Retina (tissue), 1 donor: ENCODE measurements around the gene ANO10.
"Not testable (repeated sequence)": the region's sequence is repeated elsewhere in the genome, so short reads cannot be mapped to it uniquely, and the experiment has no call there.

Experiments
- DNase-seq: peaks from one replicate; pipeline ENCODE4 v3.0.0-alpha.2; 2016

Gene ANO10

GRCh38 chr3:43627360-43627759, 5.5 kb upstream of the ANO10 start:
- DNase-seq = no peak

- DNase-seq = no peak
These were observed 3.0 kb upstream of the ANO10 start for GRCh38 chr3:43624619-43625305.

- peak; percentile 70 for DNase-seq
These were observed 768 bp downstream of the ANO10 start for GRCh38 chr3:43620831-43621655.

GRCh38 chr3:43619588-43619987, 2.2 kb downstream of the ANO10 start:
- DNase-seq = no peak

- no peak for DNase-seq
These were observed 3.7 kb downstream of the ANO10 start for GRCh38 chr3:43618142-43618541.

- DNase-seq = no peak
These were observed 5.8 kb downstream of the ANO10 start for GRCh38 chr3:43616034-43616433.

- no peak for DNase-seq
These were observed 6.7 kb downstream of the ANO10 start for GRCh38 chr3:43615133-43615532.

- DNase-seq = no peak
These were observed 7.8 kb downstream of the ANO10 start for GRCh38 chr3:43613976-43614375.

- DNase-seq = no peak
These were observed 9.4 kb downstream of the ANO10 start for GRCh38 chr3:43612419-43612818.

- no peak for DNase-seq
These were observed 12.4 kb downstream of the ANO10 start for GRCh38 chr3:43609406-43609805.

GRCh38 chr3:43608751-43609150, 13.1 kb downstream of the ANO10 start:
- no peak for DNase-seq

- peak; percentile 21 for DNase-seq
These were observed 15.5 kb downstream of the ANO10 start for GRCh38 chr3:43606284-43606683.

- DNase-seq = not testable (repeated sequence)
These were observed 21.9 kb downstream of the ANO10 start for GRCh38 chr3:43599959-43600358.

GRCh38 chr3:43597961-43598360, 23.9 kb downstream of the ANO10 start:
- no peak for DNase-seq

- not testable (repeated sequence) for DNase-seq
These were observed 25.6 kb downstream of the ANO10 start for GRCh38 chr3:43596178-43596577.

GRCh38 chr3:43595280-43595679, 26.5 kb downstream of the ANO10 start:
- not testable (repeated sequence) for DNase-seq

GRCh38 chr3:43593588-43593987, 28.2 kb downstream of the ANO10 start:
- DNase-seq = not testable (repeated sequence)

- not testable (repeated sequence) for DNase-seq
These were observed 29.9 kb downstream of the ANO10 start for GRCh38 chr3:43591866-43592265.

- DNase-seq = no peak
These were observed 34.5 kb downstream of the ANO10 start for GRCh38 chr3:43587303-43587702.

- no peak for DNase-seq
These were observed 37.6 kb downstream of the ANO10 start for GRCh38 chr3:43584043-43584826.

- DNase-seq = no peak
These were observed 38.3 kb downstream of the ANO10 start for GRCh38 chr3:43583481-43583880.

- no peak for DNase-seq
These were observed 38.9 kb downstream of the ANO10 start for GRCh38 chr3:43582866-43583265.

GRCh38 chr3:43581343-43581742, 40.5 kb downstream of the ANO10 start:
- DNase-seq = no peak
